M059J (cell line): ENCODE measurements around the gene COQ9. TPM values are rescaled to one million over a fixed set of nuclear protein-coding genes. Genes with fewer than 3 reads are reported as not detected.

ENCODE experiments used
- DNase-seq: peaks from one replicate; pipeline ENCODE4 v3.0.0-alpha.2; 2012; ENCODE audit warnings: low read depth
- total RNA-seq: library from RNA; depleted of rRNA; stranded (reverse); fragments of >200 nt; shearing (Covaris generic); gene quantifications from 2 replicates; pipeline ENCODE4 v1.2.3, GENCODE V29; 2014

COQ9 gene
- total RNA-seq, 1 experiment from 2014 or later, result 60.5 TPM

GRCh38 chr16:57471852-57472664 is 24.8 kb downstream of the COQ9 start:
- no peak for DNase-seq

- DNase-seq, result peak; percentile 32
Measured at GRCh38 chr16:57472665-57473060, 25.4 kb downstream of the COQ9 start.

- no peak for DNase-seq
Measured at GRCh38 chr16:57473176-57473840, 26.0 kb downstream of the COQ9 start.

- DNase-seq, result no peak
Measured at GRCh38 chr16:57473906-57474305, 26.6 kb downstream of the COQ9 start.

- no peak for DNase-seq
Measured at GRCh38 chr16:57474671-57475661, 27.7 kb downstream of the COQ9 start.

- DNase-seq, result peak; percentile 28
Measured at GRCh38 chr16:57475711-57476339, 28.5 kb downstream of the COQ9 start.

GRCh38 chr16:57476546-57477410 is 29.5 kb downstream of the COQ9 start:
- DNase-seq, result no peak

GRCh38 chr16:57477531-57478202 is 30.4 kb downstream of the COQ9 start:
- DNase-seq, result no peak

- no peak for DNase-seq
Measured at GRCh38 chr16:57478396-57479204, 31.3 kb downstream of the COQ9 start.

- peak; percentile 52 for DNase-seq
Measured at GRCh38 chr16:57479205-57479975, 32.1 kb downstream of the COQ9 start.

- DNase-seq, result peak; percentile 10
Measured at GRCh38 chr16:57479976-57480753, 32.9 kb downstream of the COQ9 start.

GRCh38 chr16:57480754-57481230 is 33.5 kb downstream of the COQ9 start:
- no peak for DNase-seq

GRCh38 chr16:57481421-57481820 is 34.1 kb downstream of the COQ9 start:
- DNase-seq, result no peak

- DNase-seq, result no peak
Measured at GRCh38 chr16:57482845-57483545, 35.7 kb downstream of the COQ9 start.

- DNase-seq, result no peak
Measured at GRCh38 chr16:57483725-57484514, 36.6 kb downstream of the COQ9 start.

GRCh38 chr16:57484515-57485005 is 37.3 kb downstream of the COQ9 start:
- no peak for DNase-seq
